Activated CD8-positive, alpha-beta memory T cell treated with anti-CD3 and anti-CD28 coated beads for 1 hour (primary cell): ENCODE data around the gene CNGA3.

Experiments
- DNase-seq, 2 donors: peaks; one replicate each; pipeline ENCODE4 v3.0.0-alpha.2; 2020; ENCODE audit warnings: low read depth in 1 of 2; ENCODE audit errors: extremely low read depth in 1 of 2

Gene CNGA3

DNA sequence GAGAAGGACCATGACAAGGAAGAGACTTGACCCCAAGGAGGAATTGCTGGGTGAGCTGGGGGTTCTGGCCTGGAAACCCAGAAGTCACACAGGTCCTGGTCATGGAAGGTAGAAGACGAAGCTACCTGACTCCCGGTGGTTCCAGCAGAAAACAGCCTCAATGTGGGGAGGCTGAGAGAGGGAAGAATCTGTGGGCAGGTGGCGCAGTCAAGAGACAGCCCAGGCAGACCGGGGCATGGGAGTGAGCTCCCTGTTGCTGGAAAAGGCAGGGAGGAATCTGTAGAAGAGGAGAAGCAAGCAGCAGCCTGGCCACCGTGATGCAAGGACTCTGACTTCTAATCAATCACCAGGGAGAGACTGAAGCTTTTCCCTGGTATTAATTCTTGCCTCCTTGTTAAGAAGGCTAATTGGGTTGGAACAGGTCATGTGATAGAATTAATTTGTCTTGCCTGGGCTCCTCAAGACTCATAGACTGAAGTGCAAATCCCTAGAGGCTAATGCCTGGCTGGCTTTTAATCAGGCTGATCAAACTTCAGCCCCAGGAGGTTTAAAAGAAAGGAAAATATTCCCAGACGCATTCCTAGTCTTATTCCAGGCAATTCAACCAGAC, 30.1 kb downstream of the CNGA3 start:
- no peak for DNase-seq

DNA sequence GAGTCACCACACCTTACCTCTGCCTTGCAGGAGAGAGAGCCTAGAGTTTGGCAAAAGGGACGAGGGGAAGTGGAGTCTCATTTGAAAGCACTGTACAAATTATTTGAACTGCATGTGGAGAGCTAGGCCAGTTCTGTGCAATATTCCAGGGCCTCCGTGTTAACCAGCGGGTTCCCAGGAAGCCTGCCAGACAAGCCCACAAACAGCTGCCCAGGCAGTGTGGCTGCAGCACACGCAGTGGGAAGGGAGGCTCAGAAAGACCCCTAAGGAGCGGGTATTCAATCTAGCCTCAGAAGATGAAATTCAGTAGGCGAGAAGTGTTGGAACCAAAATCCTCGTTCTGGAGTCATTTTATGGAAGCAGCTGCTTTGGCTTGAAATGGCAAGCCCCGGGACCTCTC, 30.7 kb downstream of the CNGA3 start:
- DNase-seq = no peak

DNA sequence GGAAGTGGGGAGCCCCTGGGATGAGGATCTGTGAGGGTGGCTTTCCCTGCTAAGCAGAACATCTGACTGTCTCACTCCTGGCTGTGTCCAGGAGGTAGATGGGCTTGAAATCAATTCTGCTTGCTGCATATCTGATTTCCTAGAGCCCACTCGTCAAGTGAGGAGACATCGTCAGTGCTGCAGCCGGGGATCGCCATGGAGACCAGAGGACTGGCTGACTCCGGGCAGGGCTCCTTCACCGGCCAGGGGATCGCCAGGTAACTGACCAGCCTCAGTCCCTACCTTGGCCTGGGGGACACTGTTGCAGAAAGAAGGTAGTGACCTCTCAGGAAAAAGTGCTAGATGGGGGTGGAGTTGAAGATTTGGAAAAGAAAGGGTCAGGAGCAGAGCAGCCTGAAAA, 31.3 kb downstream of the CNGA3 start:
- DNase-seq = no peak

DNA sequence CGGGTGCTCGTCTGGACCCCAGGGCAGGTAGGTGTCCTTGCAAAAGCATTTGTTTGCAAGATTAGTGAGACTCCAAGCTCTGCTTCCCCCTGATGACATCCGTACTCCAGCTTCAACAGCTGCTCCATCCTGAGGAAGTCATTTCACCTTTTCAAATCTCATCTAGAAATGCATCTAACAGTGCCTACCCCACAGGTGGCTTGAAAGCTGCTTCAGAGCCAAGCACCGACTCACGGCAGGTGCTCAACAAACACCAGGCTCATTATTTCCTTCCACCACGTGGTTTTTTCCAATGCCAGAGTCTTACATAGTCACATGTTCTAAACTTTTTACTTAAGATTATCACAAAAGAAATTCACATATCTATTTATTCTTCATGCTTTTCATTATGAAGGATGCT, 31.9 kb downstream of the CNGA3 start:
- no peak for DNase-seq

DNA sequence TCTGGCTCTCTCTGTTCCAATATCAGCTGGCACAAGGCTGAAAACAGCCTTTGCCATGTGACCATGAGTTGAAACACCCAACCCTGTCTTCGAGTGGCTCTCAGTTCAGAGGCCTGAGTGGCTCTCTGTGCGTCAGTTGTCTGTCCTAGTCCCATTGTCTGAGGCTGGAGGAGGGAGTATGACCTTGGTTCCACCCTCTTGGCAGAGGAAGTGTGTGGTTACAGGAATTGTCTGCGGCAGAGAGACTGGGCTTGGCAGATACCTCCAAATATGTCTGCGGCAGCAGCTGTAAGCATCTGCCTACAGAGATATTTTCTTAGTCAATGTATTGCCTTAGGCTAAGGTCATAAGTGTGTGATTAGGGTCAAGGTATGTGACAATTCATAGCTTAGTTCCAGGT, 32.6 kb downstream of the CNGA3 start:
- no peak for DNase-seq

DNA sequence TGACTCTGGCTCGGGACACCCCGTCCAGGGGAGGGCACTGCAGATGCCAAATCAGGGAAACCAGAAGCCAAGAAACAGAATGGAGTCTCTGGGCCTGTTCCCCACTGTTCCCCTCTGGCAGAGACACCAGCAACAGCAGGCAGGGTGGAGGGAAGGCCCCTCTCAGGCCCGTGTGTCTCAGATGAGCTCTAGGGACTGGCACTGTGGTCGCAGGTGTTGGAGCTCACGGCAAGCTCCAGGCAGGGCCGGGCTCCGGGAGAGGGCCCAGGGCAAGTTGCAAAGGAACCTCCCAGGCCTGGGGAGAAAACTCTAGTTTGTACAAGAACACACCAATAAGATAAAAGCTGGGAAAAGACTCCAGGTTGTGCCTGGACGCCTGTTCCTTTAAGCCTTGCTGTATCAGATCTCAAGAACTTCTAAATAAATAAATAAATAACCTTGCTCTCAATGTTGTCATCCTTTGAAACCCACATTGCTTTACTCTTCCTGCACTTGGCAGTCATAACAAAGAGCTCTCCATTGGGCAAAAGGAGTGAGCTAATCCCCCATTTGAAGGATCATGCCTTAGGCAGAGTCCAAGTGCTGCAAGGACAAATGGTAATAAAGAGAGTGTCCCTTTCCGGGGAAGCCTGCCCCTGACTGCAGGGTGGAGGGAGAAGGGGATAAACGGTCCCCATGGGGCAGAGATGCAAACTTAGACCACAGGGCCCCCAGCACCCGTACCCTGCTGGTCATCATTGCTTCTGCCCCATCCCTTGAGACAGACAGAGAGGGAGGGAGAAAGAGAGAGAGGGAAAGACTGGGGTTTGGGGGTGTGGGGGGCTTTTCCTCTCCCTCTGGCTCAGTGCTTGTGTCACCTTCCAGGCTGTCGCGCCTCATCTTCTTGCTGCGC, 33.3 kb downstream of the CNGA3 start:
- no peak for DNase-seq

DNA sequence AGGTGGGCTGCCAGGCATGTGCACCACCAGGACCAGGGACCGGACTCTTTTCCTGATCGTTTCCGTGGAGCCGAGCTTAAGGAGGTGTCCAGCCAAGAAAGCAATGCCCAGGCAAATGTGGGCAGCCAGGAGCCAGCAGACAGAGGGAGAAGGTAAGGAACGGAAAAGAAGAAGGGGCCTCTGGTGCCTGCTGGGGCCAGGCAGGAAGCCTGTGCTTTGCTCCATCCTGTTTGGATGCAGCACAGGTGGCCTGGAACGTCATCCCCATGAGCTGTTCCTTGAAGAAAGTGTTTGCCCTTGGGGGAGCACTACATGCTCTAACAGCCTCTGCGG, 33.9 kb downstream of the CNGA3 start:
- no peak for DNase-seq

DNA sequence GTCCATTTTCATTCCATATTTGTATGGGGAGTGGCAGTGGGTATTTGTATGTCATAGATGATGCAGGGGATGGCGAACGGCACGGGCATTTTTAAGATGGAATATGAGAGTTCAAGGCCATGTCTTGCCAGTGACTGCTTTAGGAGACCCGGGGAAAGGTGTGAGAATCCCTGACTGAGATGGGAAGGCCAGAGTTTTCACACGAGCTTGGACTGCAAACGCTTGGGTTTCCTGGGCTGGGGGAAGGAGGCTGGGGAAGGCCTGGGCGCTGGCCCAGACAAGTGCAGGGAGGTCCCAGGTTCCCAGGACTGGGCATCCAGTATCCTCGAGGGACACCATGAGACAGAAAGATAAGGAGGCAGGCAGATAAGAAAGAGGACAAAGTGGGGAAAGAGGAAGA, 35.2 kb downstream of the CNGA3 start:
- DNase-seq = no peak

DNA sequence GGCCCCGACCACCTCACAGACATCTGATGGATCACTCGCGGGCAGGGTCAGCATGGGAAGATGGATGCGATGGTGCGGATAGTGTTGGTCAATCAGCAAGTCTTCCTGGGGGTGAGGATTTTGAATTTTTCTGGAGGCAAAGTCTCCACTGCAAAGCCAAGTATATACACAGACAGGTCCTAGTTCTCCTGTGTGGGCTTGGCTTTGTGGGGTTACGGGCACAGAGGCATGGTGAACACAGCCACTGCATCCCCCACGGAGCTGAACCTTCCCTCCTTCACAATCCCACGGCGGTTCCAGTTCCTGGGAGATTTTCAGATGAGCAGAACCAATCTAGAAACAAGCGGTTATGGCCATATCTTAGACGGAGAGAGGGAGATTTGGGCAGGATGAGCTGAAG, 35.8 kb downstream of the CNGA3 start:
- DNase-seq = no peak

DNA sequence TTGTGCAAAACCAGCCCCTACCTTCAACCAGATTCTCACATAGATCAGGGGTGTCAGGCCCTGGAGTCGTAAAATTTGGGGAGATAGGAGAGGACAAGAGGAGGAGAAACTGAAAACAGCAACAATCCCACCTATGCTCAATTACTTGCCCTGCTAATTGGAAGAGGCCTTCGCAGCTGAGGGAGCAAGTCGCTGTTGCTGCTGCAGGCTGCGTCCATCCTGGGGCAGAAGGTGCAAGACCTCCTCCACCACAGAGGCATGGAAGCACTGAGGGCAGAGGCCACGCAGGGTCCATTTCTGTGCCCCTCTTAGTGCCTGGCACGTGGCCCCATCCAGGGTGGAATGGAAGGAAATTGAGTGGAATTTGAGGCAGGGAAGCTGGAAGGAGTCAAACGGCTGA, 36.5 kb downstream of the CNGA3 start:
- DNase-seq = no peak

DNA sequence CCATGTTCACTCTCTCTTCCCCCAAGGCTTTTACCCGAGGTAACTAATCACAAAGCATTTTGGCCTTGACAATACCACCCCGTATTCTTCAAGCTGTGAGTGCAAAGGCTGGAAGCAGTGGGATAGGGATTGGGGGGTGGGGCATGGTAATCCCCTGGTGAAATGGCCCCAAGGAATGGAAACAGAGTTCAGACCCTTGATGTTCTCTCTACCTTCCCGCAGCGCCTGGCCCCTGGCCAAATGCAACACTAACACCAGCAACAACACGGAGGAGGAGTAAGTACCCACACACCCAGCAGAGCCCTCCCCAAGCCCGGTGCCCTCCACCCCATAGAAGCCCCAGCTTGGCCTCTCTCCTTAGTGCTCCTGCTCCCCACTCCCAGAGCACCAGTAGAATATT, 36.9 kb downstream of the CNGA3 start:
- DNase-seq = no peak

DNA sequence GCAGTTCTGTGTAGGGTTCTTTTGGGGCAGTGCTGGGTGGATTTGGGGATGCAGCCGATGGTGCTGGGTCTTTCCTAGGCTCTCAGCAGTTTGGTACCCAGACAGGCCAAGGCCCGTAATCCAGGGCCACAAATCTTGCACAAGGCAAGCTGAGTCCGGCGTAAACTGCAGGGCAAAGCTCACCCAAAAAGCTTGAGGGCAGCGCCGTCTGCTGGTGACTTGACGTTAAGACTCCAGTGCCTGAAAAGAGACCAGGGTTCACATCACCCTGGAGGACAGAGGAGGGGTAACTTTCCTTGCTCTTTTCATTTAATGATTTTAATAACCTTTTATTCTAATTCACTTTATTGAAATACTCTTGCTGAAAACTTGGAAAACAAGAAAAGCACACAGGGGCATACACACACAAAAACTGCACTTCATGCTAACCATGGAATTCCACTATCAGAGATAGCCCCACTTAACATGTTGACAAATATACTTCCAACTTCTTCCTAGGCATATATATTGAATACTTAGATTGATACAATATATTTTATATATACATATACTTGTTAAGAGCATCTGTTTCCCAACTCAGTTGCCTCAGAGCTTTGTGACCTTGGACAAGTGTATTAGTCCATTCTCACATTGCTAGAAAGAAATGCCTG, 38.9 kb downstream of the CNGA3 start:
- peak; percentile 12 to 46 for DNase-seq

DNA sequence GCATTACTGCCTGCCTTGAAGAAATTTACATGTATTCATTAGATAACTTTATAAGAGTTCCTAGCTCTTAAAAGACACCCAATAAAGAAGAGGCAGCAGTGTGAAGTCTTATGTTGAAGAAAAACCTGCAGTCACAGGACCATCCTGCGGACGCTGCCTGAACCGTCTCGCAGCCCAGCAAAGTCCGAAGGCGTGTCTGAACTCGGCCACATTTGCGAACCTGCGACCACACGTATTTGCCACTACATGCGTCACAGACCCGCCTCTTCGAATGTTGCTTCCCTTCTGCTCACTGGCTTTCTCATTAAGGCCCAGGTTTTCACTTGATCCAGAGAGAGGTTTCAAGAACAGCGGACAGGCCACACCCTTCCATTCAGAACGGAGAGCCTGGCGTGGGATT, 41.2 kb downstream of the CNGA3 start:
- DNase-seq = no peak

DNA sequence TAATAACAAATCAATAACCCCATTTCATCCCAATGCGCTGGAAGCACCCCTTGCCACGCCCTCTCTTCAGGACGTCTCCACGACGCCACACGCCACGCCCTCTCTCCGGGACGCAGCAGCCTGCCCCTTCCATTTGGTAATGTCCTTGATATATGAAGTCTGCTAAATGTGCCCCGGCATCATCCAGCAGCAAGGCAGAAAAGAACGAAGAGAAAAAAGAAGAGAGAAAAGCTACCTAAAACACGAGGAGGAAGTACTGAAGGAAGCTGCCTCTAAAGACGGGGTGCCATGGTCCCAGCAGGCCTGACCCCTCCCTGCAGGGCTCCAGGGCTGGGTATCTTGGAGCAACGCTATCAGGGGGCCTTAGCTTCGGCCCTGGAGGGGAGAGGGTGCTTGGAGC, 41.8 kb downstream of the CNGA3 start:
- no peak for DNase-seq

DNA sequence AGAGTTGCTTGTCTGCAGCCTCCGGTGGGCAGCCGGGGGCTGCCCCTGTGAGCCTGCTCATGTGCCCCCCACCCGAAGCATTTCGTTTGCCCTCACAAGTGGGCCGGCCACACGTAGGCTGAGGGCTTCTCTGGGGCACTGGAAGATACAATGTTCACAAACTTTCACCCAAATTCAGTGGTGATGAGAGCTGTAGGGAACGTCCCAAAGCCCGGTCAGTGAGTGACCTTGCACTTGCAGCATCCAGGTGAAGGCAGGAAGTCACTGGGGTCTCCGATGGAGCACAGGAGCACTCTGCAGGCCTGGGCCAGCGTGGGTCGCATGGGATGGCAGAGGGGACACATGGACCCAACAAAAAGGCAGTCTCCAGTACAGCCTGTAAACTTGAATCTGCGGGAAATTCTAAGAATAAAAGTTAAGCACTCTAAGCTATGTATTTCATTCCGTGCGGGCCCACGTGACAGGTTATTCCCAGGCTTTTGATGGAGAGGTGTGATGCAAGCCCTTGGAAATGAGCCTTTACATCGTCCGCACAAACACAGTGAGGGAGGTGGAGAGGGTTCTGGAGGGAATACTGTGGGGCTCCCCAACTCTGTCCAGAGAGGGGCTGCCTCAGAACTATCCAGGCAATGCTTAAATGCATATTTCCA, 42.5 kb downstream of the CNGA3 start:
- no peak for DNase-seq

DNA sequence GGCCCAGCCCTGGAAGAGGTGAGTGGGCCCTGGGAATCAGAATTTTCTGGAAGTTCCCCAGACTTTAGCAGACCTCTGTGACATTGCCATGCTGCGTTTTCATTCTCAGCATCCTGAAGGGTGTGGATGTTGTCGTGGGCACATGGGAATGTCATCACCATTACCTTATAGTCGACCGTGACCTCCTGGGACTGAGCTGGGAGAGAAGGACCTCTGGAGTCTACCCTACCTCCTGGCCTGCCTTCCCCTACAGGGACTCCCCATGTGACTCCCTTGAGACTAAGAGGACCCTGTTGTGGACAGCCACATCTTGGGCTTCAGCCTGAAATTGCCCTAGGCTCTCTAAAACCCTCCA, 43.0 kb downstream of the CNGA3 start:
- DNase-seq = no peak

DNA sequence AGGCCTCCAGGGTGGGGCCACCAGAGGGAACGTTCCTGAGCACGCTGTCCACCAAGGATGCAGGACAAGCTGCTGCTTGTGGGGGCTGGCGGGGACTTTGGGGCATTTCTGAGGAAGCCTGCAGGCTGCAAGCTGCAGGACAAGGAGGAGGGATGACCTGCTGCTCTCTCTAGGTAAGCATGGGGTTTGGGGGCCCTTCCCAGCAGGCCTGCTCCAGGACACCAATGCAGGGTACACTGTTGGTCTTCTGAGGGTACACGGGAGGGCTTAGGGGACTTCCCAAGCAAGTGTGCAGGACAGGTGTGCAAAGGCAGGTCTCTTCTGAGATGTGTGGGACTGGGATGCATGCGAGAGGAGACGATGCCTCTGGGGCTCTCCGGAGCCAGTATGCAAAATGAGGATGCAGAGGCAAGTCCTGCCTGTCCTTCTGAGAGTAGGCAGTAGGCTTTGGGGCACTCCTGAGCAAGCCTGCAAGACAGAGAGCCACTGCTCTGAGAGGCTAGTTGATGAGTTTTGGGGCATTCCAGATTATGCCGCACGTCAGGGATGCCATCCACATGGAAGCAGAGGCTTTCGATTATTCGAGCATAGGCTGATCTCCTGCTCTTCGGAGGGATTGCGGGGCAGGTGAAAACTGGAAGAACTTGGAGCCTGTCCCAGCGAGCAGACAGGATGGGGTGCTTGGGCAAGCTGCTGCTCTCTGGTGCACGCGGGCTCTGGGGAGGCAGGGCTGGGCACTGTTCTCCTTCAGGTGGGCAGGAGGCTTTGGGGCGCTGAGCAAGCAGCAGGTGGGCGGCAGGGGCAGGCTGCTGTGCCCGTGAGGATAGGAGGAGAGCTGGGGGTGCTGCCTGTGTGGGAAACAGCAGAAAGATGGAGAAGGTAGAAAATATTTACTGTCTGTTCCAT, 44.6 kb downstream of the CNGA3 start:
- DNase-seq = no peak

DNA sequence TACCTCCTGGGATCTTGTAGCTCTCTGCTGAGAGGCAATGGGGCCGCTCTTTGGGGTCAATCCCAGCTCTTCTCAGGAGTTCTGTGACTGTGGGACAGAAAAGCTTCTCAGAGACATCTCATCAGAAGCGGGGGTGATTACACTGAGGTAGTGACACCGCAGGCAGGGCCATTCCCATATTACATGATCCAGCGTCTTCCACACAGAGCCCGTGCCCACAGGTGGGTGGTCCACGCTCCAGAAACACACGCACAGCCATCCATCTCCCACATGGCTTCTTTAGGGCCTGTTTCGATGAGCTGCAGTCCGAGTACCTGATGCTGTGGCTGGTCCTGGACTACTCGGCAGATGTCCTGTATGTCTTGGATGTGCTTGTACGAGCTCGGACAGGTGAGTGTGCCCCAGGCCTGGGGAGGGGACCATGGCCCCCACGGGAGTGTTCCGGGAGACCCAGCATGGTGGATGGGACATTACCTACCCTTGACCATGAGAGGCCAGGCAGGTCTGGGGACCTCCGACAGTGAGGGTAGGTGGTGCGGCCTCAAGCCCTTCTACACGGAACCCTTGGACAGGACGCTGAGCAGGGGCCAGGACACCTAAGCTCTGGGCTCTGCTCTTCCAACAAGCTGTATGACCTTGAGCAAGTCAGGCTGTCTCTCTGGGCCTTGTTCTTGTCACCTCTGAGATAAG, 45.5 kb downstream of the CNGA3 start:
- DNase-seq = no peak

DNA sequence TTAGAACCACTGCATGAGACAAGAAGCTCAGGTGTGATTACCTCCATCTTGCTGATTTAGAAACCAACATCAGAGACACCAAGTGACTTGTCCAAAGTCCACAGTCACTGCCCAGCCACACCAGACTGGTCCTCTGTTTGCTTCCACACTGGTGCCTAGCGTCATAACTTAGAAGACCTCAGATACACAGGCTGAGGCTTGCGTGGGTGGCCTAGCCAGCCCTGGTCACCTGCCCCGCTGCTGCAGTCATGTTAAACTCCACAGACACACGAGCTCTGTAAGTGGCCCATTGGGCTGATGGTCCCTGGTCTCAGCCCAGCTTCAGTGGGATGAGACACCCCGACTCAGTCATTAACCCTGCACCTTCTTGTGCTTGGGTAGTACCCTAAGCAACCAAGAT, 47.1 kb downstream of the CNGA3 start:
- no peak for DNase-seq

DNA sequence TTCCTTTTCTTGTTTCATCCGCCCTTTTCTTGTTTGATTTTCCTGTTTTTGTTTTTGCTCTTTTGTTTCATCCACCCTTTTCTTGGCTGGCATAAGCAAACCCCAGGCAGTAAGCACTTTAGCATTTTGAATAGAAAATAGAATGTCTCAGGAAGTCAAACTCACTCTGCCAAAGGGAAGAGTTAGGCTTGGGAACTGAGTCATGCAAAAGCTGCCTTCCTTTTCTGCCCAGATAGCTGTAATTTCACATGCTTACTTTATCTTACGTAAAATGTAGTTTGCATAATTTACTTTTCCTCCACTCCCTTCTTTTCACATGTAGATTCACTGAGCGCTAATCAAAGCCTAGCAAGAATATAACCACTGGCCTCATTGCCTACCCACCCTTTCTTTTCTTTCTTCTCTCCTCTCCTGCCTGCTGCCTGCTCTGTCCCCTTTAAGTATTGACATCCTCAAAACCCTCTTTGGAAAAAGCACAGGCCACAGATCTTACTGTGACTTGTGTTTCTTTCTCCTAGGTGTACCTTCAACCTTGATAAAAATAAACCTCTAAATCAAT, 48.4 kb downstream of the CNGA3 start:
- no peak for DNase-seq
